ENCODE data around the gene CCNH.

- TF ChIP-seq EP300 (IDR thresholded peaks at IDR 0.05): no peak
- TF ChIP-seq, protein P1, sequence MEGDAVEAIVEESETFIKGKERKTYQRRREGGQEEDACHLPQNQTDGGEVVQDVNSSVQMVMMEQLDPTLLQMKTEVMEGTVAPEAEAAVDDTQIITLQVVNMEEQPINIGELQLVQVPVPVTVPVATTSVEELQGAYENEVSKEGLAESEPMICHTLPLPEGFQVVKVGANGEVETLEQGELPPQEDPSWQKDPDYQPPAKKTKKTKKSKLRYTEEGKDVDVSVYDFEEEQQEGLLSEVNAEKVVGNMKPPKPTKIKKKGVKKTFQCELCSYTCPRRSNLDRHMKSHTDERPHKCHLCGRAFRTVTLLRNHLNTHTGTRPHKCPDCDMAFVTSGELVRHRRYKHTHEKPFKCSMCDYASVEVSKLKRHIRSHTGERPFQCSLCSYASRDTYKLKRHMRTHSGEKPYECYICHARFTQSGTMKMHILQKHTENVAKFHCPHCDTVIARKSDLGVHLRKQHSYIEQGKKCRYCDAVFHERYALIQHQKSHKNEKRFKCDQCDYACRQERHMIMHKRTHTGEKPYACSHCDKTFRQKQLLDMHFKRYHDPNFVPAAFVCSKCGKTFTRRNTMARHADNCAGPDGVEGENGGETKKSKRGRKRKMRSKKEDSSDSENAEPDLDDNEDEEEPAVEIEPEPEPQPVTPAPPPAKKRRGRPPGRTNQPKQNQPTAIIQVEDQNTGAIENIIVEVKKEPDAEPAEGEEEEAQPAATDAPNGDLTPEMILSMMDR (IDR thresholded peaks at IDR 0.05): no peak
- TF ChIP-seq POLR2AphosphoS5 (IDR thresholded peaks at IDR 0.05): no peak
- TF ChIP-seq POLR2A (IDR thresholded peaks at IDR 0.05; ENCODE audit: low read depth): no peak
Observed at GRCh38 chr5:87354496-87354895, 58.2 kb downstream of the CCNH start.
